Smooth muscle cell (in vitro differentiated cells): Measurements from ENCODE around the gene FGFRL1. TPM values are rescaled to one million over a fixed set of nuclear protein-coding genes. Genes with fewer than 3 reads are reported as not detected.
A peak's percentile ranks its signal among the peaks of the same experiment; 100 is the strongest.

Experiments used
- DNase-seq: peaks from one replicate; lab custom pipeline; 2025; ENCODE audit not compliant: unreplicated experiment; lab: John Stamatoyannopoulos, UW
- H2AFZ ChIP-seq: fragments of 200-600 bp; sonication (generic); 2 replicates; pipeline ENCODE4 v1.6.0; 2016; ENCODE audit warnings: antibody characterized with exemption, low read depth, mild to moderate bottlenecking
- H3F3A ChIP-seq: fragments of 200-600 bp; sonication (generic); 2 replicates; pipeline ENCODE4 v1.6.0; 2017; ENCODE audit warnings: antibody characterized with exemption, low read depth
- H3K27ac ChIP-seq: fragments of 200-600 bp; sonication (generic); 2 replicates; pipeline ENCODE4 v1.5.1; 2016; ENCODE audit warnings: low read depth, mild to moderate bottlenecking
- H3K27me3 ChIP-seq: fragments of 200-600 bp; sonication (generic); 2 replicates; pipeline ENCODE4 v1.6.1; 2016; ENCODE audit warnings: low read depth, mild to moderate bottlenecking
- H3K36me3 ChIP-seq: fragments of 200-600 bp; sonication (generic); 2 replicates; pipeline ENCODE4 v1.5.1; 2016; ENCODE audit warnings: low read depth
- H3K4me1 ChIP-seq: fragments of 200-600 bp; sonication (generic); 2 replicates; pipeline ENCODE4 v1.5.1; 2016; ENCODE audit warnings: low read depth
- H3K4me2 ChIP-seq: fragments of 200-600 bp; sonication (generic); 2 replicates; pipeline ENCODE4 v1.6.0; 2016; ENCODE audit warnings: mild to moderate bottlenecking
- H3K4me3 ChIP-seq: fragments of 200-600 bp; sonication (generic); 2 replicates; pipeline ENCODE4 v1.5.1; 2016; ENCODE audit warnings: mild to moderate bottlenecking
- H3K79me2 ChIP-seq: fragments of 200-600 bp; sonication (generic); 2 replicates; pipeline ENCODE4 v1.6.0; 2016; ENCODE audit warnings: low read depth, mild to moderate bottlenecking
- H3K9ac ChIP-seq: fragments of 200-600 bp; sonication (generic); 2 replicates; pipeline ENCODE4 v1.6.0; 2016; ENCODE audit warnings: low read depth
- H3K9me3 ChIP-seq: fragments of 200-600 bp; sonication (generic); replicated peaks from 2 replicates; pipeline ENCODE4 v1.5.1; 2016; ENCODE audit warnings: low read depth
- H4K20me1 ChIP-seq: fragments of 200-600 bp; sonication (generic); 2 replicates; pipeline ENCODE4 v1.6.0; 2016; ENCODE audit warnings: low read depth
- CTCF ChIP-seq: fragments of 200-600 bp; sonication (generic); IDR thresholded peaks from 2 replicates; pipeline ENCODE4 v1.5.1; 2017; ENCODE audit warnings: borderline replicate concordance, mild to moderate bottlenecking, antibody characterized with exemption; ENCODE audit not compliant: insufficient read depth, poor library complexity, severe bottlenecking
- WGBS: methylation state at CpG from one replicate; pipeline ENCODE4 v1.1.7; 2016; ENCODE audit warnings: low lambda C conversion rate; 5-methylcytosine and 5-hydroxymethylcytosine counted together
- polyA plus RNA-seq: library from polyadenylated mRNA; unstranded; fragments of >200 nt; fragmentation: Nextera tagmentation; extraction: Ambion mirVana; gene quantifications from 2 replicates; pipeline ENCODE4 v1.2.1, GENCODE V29; 2016
- total RNA-seq: library from RNA; depleted of rRNA; stranded (reverse); fragments of >200 nt; gene quantifications from 2 replicates; pipeline ENCODE4 v1.2.3, GENCODE V29; 2014

Gene FGFRL1
- total and polyA plus RNA-seq, 2 experiments from 2014 or later = 16.1 to 30.7 TPM

GRCh38 chr4:1006856-1007255 is 4.6 kb upstream of the FGFRL1 start:
- H3F3A ChIP-seq = peaks cover 9% of the 10 kb centered on the region
- H3K36me3 ChIP-seq = no peaks in the 10 kb centered on the region
- H3K27ac ChIP-seq = no peak overlapping the region
- H3K9me3 ChIP-seq = no peaks in the 10 kb centered on the region
- no peak overlapping the region for H3K4me2 ChIP-seq
- H3K4me3 ChIP-seq = no peak overlapping the region
- H2AFZ ChIP-seq = no peak overlapping the region
- TF ChIP-seq CTCF = no peak
- H3K9ac ChIP-seq = no peak overlapping the region
- H3K79me2 ChIP-seq = no peaks in the 10 kb centered on the region
- WGBS = 90% methylated on average over 5 of the region's 5 CpGs
- peaks cover 8% of the 10 kb centered on the region for H3K4me1 ChIP-seq
- peaks cover 8% of the 10 kb centered on the region for H4K20me1 ChIP-seq
- no peak for DNase-seq
- H3K27me3 ChIP-seq = peaks cover 66% of the 10 kb centered on the region

GRCh38 chr4:1008840-1009541 is 2.4 kb upstream of the FGFRL1 start:
- H3K4me3 ChIP-seq = peak overlapping the region; percentile 82
- 15% methylated on average over 28 of the region's 36 CpGs for WGBS
- peaks cover 9% of the 10 kb centered on the region for H3F3A ChIP-seq
- H3K27me3 ChIP-seq = peaks cover 44% of the 10 kb centered on the region
- TF ChIP-seq CTCF = no peak
- peak overlapping the region; percentile 98 for H2AFZ ChIP-seq
- no peak for DNase-seq
- H3K79me2 ChIP-seq = no peaks in the 10 kb centered on the region
- H3K27ac ChIP-seq = no peak overlapping the region
- peak overlapping the region; percentile 99 for H3K4me2 ChIP-seq
- no peaks in the 10 kb centered on the region for H3K36me3 ChIP-seq
- H4K20me1 ChIP-seq = peaks cover 20% of the 10 kb centered on the region
- no peaks in the 10 kb centered on the region for H3K9me3 ChIP-seq
- peak overlapping the region; percentile 57 for H3K9ac ChIP-seq
- peaks cover 8% of the 10 kb centered on the region for H3K4me1 ChIP-seq

GRCh38 chr4:1009542-1010394 is 1.7 kb upstream of the FGFRL1 start:
- Histone ChIP-seq H3K27me3 (peaks cover 37% of the 10 kb centered on the region), H3K4me3 (peak overlapping the region; percentile 82), H3K27ac (peak overlapping the region; percentile 65), H3K9me3 (no peaks in the 10 kb centered on the region), H3K9ac (peak overlapping the region; percentile 57), H3K79me2 (no peaks in the 10 kb centered on the region), H4K20me1 (peaks cover 26% of the 10 kb centered on the region), H3K4me1 (peaks cover 8% of the 10 kb centered on the region), H3F3A (peaks cover 9% of the 10 kb centered on the region), H3K36me3 (no peaks in the 10 kb centered on the region), H2AFZ (peak overlapping the region; percentile 98), H3K4me2 (peak overlapping the region; percentile 99)
- TF ChIP-seq CTCF = peak; percentile 2
- DNase-seq = peak; percentile 54
- 2% methylated on average over 36 of the region's 109 CpGs for WGBS
